GM19240 (cell line): Measurements from ENCODE around the gene KCNIP4.
"Not testable (repeated sequence)": the region's sequence is repeated elsewhere in the genome, so short reads cannot be mapped to it uniquely, and the experiment has no call there.

Source experiments
- DNase-seq: peaks from one replicate; pipeline ENCODE4 v3.0.0; 2011; ENCODE audit warnings: low spot score; ENCODE audit not compliant: insufficient read length

KCNIP4 gene

DNA sequence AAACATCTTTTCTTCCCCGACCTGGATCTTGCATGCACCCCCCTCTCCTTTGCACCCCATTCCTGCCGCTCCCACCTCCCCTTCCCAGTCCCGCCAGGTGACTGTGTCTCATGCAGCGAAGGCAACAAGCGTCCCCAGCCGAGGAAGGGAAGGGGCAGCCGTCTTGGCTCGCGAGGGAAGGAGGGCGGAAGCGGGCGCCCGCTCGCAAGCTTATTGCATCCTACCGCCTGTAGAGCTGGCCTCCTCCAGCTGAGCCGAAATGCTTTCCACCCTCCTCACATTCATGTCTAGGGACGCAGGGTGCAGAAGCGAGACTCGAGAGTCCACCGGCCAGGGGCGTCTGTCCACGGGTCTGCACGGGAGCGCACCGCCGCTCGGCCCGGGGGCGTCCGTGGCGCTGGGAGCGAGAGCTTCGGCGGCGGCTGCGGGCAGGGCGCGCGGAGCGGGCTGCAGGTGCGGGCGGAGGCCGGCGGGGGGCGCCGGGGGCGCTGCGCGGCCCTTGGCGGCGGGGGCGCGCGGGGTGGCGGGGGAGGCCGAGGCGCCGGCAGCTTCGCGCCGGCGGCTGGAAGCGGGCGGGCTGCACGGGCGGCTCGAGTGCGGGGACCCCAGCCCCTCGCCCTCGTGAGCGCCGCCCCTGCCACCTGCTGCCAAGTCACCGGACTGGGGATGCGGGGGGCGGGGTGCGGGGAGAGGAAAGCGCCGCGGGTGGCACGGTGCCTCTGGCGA, at the start of gene KCNIP4:
KCNIP4 (minus strand) TSS at position 426 of the 726 bp plus-strand sequence.
- no peak for DNase-seq

DNA sequence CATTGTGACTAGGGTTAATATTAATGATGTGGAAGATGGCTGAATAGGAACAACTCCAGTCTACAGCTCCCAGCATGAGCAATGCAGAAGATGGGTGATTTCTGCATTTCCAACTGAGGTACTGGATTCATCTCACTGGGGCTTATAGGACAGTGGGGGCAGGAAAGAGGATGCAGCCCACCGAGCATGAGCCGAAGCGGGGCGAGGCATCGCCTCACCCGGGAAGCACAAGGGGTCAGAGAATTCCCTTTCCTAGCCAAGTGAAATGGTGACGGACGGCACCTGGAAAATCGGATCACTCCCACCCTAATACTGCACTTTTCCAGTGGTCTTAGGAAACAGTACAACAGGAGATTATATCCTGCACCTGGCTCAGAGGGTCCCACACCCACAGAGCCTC, 48.0 kb upstream of the KCNIP4 start:
- not testable (repeated sequence) for DNase-seq

DNA sequence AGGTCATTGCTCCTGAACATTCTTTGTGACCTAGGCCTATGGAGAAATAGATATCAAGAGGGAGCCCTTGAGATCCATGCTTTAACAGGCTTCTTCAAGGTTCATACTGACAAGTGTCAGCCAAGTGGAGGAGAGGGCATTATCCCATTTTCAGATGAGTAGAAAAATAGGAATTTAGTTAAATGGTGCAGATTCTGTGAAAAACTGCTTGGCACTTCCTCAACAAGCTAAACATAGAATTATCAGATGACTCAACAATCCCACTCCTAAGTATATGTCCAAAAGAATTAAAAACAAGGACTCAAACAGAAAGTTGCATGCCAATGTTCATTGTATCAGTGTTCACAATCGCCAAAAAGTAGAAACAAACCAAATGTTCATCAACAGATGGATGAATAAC, 43.8 kb upstream of the KCNIP4 start:
- DNase-seq = no peak

DNA sequence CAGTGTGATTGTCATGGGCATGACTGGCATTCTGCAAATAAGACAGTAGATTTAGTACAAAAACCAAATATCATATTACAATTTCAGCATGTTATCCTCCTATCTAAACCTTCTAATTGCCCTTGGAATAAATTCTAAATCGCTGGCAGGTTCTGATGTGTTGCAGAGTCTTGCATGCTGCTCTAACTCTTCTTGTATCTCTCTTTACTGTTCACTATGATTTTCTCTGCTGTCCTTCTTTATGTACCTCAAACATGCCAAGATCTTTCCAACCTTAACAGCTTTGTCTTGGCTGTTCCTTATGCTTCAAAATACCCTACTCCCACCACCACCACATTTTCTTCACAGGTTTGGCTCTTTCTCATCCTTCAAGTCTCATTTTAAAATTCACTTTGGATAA, 43.0 kb upstream of the KCNIP4 start:
- no peak for DNase-seq

DNA sequence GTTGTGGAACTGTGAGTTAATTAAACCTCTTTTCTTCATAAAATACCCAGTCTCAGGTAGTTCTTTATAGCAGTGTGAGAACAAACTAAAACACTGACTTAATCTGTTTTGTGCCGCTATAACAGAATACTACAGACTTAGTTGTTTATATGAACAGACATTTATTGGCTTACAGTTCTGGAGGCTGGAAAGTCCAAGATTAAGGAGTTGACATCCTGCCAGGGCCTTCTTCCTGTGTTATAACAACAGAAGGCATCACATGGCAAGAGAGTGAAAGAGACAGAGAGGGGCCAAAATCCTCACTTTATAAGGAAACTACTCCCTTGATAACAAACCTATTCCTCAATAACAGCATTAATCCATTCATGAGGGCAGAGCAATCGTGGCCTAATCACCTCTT, 42.5 kb upstream of the KCNIP4 start:
- no peak for DNase-seq

DNA sequence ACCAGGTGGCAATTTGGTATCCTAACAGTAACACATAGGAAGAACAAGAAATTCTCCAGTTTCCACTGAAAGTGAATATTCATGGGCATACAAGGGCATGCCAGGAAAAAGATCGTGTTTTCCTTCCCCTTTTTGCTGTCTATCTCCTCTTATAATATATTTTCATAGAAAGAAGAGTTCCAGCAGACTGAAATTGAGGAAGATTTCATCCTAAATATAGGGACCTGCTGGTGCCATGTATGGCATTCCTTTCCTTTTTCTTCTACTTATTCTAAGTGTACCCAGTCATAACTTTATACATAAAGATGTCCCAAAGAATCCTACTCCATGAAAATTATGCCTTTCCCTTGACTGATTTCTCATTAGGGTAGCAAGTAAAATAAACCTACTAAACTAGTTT, 40.8 kb upstream of the KCNIP4 start:
- DNase-seq = no peak

DNA sequence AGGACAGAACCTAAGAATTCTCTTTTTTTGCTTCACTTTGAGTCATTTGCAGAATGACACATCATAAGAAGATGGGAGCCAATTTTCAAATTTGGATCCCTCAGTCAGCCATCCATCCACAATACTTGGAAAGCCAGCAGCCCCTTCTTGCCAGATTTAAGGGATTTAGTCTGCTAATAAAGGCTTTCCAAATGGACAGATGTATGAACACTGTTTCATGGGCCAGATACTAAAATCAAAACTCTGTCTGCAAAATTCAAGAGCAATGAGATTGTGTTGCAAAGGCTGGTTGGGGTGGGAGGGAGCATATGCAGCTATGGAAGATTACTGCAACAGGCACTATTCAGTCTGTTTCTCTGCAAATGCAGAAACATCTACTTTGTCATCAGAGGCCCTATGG, 37.7 kb upstream of the KCNIP4 start:
- DNase-seq = no peak

DNA sequence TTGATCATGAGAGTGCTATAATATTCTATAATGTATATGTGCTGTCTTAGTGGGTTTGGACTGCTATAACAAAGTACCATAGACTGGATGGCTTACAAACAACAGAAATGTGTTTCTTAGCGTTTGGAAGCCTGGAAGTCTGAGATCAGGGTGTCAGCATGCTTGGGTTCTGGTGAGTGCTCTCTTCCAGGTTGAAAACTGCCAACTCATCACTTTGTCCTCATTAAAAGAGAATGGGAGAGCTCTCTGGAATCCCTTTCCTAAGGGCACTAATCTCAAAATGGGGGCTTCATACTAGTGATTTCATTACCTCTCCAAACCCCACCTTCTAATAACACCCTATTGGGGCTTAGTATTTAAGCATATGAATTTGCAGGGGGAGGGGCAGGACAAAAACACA, 33.5 kb upstream of the KCNIP4 start:
- no peak for DNase-seq

DNA sequence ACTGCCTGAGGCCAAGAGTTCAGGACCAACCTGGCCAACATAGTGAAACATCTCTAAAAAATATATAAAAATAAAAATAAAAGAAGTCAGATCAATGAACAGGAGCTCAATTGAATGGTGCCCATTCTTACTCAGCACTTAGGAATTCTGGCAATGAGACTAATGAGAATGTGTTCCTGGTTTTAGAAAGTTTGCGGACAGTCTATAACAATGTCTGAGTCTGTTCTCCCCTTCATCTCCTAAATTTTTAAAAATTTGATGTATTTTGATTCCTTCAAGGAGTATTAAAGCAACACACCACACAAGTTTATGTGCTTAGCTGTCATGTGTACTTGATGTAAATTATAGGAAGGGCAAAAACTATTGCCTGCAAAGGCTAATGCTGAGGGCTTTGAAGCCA, 30.6 kb upstream of the KCNIP4 start:
- no peak for DNase-seq

DNA sequence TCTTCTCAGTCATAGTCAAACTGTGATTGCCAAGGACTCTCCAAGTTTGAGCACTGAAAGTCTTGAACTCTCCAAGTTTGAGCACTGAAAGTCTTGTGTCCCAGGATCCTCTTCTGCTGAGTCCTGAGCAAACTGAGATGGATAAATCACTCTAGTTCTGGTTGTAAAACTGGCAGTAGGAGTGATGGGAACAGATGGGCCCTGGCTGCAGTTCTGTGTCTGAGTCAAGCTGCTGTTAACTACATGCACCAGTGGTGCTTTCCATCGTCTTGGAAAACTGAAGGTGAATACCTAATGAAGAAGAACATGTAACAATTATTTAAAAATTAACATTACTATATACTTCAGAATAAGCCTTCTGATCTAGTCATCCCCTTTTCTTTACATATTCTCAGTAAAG, 27.6 kb upstream of the KCNIP4 start:
- DNase-seq = no peak

DNA sequence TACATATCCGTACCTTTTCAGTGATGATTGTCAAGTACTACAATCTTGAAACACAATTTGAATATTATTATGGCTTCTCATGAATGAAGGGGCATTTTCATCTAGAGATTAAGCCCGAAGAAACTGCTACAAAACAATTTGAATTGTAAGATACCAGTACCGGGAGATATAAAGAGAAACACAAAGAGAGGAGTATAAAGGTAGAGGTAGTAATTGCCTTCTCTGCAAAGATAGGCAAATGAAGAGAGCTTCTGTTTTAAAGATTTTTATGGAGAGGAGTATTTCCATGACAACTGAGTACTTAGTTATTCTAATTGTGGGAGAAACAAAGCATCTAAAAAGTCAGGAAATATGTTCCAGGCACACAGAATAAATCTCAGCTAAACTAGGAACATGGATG, 25.3 kb upstream of the KCNIP4 start:
- DNase-seq = no peak

DNA sequence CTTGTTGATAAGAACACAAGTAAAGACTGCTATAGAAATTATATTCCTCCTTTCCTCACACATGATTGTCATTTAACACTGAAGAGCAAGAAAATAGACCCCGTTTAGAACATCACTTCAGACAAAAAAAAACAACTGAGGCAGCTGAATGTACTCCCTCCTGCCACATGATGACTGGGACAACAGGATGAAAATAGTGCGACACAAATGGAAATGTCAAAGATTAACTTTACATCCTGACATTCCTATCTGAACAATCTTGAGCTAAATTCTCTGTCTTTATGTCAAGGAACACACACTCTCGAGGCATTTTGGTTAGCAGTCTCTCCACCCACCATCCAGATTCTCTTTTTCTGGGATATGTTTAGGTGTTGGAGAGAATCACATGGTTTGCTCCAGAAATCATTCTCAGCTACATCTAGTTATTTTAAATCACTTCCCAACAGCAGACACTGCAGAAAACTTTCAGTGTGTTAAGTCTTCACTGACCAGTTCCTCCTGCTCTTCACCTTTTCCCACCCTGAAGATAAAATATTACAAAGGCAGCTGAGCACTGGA, 16.3 kb upstream of the KCNIP4 start:
- no peak for DNase-seq

DNA sequence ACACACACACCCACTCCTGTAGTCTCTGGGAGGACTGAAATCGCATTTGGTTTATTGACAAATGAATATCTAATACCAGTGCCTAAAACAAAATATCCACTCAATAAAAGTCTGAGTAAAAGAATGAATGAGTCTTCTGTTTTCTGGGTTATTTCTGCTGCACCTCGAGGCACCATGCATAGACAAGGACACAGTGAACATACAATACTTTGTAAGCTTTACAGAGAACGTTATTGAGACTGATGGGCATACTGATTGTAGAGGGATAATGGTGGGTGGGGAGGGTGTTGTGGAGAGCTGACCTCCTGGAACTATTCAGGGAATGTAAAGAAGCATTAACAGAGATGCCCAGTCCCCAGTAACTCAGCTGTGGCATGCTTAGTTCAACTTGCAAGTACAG, 14.1 kb upstream of the KCNIP4 start:
- no peak for DNase-seq

DNA sequence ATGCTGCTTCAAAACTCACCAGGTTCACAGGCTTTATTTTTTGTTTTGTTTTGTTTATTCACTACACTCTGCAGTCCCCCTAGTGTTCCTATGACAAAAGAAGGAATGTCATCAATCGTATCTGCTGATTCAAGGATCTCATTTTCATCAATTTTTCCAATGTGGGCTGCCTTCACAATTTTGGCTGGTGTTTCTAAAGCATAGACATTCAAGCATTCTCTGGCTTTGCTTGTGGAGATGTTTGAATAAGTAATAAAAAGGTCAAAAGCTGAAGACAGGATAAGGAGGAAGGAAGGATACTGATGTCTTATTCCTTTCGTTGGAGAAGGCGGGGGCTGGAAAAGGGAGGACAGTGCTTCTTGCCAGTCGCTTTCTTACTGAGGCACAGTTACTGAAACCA, 12.2 kb upstream of the KCNIP4 start:
- DNase-seq = no peak

DNA sequence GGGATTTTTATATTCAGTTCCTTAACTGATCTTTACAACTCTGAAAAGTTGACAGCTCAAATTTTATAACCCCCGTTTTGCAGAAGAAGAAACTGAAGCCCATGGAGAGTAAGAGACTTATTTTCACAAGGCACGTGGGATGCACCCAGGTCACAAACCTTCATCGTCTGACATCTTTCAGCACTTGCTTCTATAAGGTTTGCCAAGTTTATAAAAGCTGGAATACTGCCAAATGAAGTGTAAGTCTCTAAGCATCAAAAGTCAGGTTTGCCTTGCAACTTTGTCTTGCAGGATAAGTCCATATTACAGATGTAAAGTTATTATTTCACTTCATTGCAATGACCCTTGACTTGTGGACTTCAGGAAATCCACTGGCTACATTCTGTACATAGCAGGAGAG, 6.3 kb upstream of the KCNIP4 start:
- DNase-seq = no peak

DNA sequence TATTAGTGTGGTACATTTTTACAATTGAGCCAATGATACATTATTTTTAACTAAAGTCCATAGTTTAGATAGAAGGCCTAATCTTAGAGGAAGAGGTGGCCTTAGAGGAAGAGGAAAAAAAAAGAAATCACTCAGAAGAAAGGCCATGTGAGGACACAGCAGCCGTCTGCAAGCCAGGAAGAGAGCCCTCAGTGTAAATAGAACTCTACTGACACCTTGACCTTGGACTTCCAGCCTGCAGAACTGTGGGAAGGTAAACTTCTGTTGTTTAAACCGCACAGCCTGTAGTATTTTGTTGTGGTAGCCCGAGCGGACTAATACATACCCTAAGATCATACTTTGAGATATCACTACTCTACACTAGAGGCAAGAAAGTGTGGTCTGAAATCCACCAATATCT, 5.1 kb upstream of the KCNIP4 start:
- no peak for DNase-seq

DNA sequence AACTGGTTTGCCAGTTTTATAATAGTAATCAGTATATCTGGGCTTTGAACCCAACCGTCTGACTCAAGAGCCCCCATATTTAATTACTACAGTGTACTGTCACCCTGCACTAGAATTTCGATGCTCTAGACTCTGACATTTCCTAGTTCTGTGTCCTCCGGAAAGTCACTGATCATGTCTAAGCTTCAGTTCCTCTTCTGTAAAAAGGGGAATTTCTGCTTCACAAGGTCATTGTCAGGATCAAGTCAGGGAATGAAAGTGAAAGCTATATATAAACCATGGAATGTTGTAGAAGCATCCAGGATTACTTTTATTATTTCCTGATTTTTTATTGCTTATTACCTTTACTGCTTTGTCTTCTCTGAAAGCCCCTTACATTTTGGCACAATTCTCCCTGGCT, 4.0 kb upstream of the KCNIP4 start:
- no peak for DNase-seq

DNA sequence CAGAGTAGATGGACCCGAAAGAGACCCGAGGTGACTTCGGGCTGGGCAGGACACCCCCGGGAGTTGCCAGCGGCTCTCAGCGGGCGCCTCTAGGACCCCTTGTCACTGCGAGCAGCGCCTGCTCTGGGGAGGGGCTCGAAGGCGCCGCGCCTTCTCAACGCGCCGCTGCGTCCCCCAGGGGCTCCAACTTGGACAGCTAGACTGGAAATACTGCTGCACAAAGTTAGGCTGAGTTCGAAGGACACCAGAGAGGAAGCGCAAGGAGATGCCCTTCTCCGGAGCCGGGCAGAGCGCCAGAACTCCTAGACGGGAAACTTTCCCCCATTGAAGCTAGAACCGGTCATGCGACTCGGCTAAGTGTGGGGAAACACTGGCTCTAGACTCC, 493 bp upstream of the KCNIP4 start:
- DNase-seq = no peak

DNA sequence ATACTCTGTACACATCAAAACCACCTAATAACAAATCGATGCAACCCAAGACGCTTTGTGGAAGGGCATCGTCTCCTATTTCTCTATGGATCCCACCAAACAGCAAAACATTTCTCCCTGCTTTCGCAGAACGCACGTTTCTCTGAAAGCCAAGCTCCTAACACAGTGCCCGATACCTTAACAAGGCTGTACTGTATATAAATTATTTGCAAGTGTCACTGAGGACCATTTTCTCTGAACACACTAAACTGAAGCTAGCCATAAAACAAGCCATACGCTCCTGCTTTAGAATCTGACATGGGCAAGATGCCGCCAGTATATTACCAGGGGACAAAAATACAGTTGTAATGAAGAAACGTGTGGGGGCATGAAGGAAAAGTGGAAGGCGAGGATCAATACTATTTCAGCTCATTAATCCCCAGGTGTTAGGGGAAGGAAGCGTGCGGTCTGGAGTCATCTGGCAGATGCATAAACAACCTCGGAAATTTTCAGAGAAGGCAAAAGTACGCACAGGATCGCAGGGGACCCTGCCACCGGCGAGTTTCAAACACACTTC, 703 bp downstream of the KCNIP4 start:
- DNase-seq = no peak

DNA sequence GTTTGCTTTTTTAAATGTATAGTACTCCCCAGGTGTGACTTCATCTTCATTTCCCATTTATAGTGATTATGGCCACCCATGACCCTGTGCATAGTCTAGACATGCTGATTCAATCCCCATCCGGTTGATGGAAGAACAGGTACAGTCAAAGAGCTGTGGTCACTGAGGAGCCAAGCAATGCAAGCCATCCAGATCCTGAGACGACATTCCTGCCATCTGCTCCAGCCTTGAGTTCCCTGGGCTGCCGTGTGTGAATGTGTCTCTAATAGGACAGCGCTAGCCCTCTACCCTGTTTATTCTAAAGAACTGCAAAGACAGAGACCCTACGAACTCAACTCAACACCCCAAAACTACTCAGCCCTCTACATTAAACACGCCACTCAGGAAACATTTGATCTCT, 1.7 kb downstream of the KCNIP4 start:
- DNase-seq = no peak

DNA sequence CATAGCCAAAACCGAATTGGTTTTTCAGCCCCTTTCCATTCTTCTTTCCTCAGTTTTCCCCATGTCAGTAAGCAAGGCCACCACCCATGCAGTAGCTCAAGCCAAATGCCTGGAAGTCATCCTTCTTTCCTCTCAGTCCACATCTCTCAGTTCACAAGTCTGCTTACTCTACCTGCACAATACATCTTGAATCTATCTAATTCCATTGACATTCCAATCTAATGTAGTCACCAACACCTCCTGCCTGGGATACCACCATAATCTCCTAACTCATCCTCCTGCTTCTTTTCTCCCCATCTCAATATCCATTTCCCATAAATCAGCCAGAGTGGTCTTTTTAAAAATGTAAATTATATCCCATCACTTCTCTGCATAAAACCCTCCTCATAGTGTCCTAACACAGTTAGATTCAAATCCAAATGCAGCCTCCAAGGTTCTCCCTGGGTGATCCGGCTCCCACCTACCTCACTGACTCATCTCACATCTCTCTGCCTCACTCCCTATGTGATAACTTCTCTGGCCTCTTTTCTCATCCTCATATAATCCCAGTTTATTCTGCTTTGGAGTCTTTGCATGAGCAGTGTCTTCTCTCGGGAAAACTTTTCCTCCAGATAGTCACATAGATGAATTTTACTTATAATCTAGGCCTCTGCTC, 26.9 kb downstream of the KCNIP4 start:
- DNase-seq = no peak

DNA sequence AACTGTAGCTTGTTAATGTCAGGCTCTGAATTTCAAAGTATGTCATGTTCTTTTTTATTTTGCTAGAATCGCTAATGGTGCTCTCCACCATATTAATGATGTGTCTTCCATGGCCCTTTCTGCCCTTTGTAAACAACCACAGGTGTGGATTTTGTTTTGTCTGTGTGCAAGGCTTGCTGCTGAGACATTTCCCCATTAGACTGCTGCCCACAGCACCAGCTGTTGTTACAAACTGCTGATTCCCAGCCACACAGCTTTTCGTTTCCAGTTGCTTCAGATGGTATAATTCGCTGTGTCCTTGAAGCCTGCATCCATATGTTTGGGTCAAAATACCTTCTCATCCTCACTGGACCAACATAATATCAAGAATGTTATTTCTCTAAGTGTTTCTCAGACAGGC, 32.8 kb downstream of the KCNIP4 start:
- DNase-seq = no peak

DNA sequence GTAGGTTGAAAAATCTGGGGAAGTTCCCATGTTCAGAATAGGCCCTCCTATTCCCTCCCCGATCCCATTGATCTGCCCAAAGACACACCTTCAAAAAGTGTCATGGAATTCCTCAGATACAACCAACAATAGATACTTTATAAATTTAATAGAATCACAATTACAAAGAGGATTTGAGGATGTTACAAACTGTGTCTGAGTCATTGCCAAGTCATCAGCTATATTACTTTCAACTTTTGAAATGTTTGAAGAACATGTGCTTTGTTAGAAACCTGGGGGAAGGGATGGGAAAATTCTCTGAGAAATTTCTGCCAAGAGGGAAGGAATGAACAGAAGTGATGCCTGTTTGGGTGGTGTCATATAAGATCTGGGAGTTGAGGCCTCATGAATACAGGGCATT, 46.7 kb downstream of the KCNIP4 start:
- DNase-seq = no peak
